Left lung (tissue), 10 donors: ENCODE data around the gene DYNLT1. TPM values are rescaled to one million over a fixed set of nuclear protein-coding genes. Genes with fewer than 3 reads are reported as not detected.
A peak's percentile ranks its signal among the peaks of the same experiment; 100 is the strongest.

ENCODE experiments used
- ATAC-seq: fragments of 200-7000 bp; cut with Tn5 transposase; one replicate; pipeline ENCODE4 v1.9.1; 2020; ENCODE audit warnings: moderate library complexity
- DNase-seq, 4 donors: peaks; one replicate each; pipeline ENCODE4 v3.0.0-alpha.2; 2013 to 2020
- H3K27ac ChIP-seq, 2 donors: fragments of 200-600 bp; sonication (generic) in 1 of 2; one replicate each; pipeline versions ENCODE4 v1.5.0 to v1.8.0; 2020 to 2021
- H3K27me3 ChIP-seq, 2 donors: fragments of 200-600 bp; sonication (generic) in 1 of 2; one replicate each; pipeline versions ENCODE4 v1.5.0 to v1.8.0; 2020 to 2021
- H3K36me3 ChIP-seq, 2 donors: fragments of 200-600 bp; sonication (generic) in 1 of 2; one replicate each; pipeline versions ENCODE4 v1.5.0 to v1.8.0; 2020 to 2021
- H3K4me1 ChIP-seq, 2 donors: fragments of 200-600 bp; one replicate each; pipeline ENCODE4 v1.8.0; 2021
- H3K4me3 ChIP-seq, 2 donors: fragments of 200-600 bp; sonication (generic) in 1 of 2; one replicate each; pipeline versions ENCODE4 v1.5.0 to v1.8.0; 2020 to 2021; ENCODE audit warnings: mild to moderate bottlenecking in 1 of 2
- H3K9me3 ChIP-seq, 2 donors: fragments of 200-600 bp; sonication (generic) in 1 of 2; one replicate each; pipeline versions ENCODE4 v1.5.0 to v1.8.0; 2020 to 2021
- intact Hi-C, 2 donors: fragments of 100-400 bp; cut with DNase I; formaldehyde crosslinking; loops; one replicate each; pipeline versions ENCODE4 v1.11.2 to v1.14.2; 2022
- polyA plus RNA-seq, 6 donors: library from polyadenylated mRNA; unstranded; fragments of 120-200 nt; gene quantifications; one replicate each; pipeline ENCODE4 v1.2.1, GENCODE V29; 2013; ENCODE audit not compliant: insufficient read length in 6 of 6
- total RNA-seq, 2 donors: library from RNA; stranded (reverse); fragmentation: NEBNext Ultra II Directional; extraction: Animal tissue kit (Norgen Biotek cat#: 25700); gene quantifications; one replicate each; pipeline ENCODE4 v1.2.1, GENCODE V29; 2021
- TF ChIP-seq, protein P1 (sequence below), 2 donors: fragments of 200-600 bp; sonication (generic) in 1 of 2; IDR thresholded peaks; one replicate each; pipeline versions ENCODE4 v1.5.0 to v1.8.0; 2021; ENCODE audit warnings: antibody characterized with exemption in 2 of 2
- donor health status: DM: no; HTN: yes; CAD: no.
- donor health status: DM: no; HTN: no; CAD: no.

The DYNLT1 gene
- total and polyA plus RNA-seq, 8 donors, result 116 to 163 (median 139) TPM

DNA sequence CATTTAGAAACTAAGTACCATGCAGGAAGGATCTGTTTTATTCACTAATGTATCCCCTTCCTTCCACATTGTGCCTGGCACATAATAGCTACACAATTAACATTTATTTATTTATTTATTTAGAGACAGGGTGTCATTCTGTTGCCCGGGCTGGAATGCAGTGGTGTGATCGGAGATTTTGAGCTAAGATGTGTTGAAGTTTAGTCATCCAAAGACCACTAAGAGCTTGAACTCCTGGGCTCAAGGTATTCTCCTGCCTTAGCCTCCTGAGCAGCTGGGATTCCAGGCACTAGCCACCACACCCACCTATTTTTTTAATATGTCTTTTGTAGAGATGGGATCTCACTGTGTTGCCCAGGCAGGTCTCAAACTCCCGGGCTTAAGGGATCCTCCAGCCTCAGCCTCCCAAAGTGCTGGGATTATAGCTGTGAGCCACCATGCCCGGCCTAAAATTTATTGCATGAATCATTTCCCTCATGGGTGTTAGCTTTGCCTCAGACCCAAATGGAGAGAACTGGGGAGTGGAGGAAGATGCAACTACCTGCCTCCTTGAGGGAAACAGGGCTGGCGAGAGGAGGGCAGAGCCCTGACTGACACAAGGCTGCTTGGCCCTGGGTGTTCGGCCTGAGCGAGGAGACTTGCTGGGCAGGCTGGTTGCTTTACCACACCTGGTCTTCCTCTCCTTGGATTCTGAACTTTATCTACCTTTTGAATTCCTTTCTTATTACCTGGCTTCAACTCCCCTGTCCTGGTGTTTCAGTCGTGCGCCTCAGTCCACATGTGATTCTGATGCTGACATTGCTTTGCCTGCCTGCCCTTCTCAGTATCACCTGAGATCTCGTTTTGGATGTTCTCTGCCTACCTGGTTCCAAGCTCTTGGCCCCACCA is 1.7 kb upstream of the DYNLT1 start:
- Histone ChIP-seq H3K9me3 (no peaks in the 10 kb centered on the region), H3K4me1 (peaks cover 5 to 72% of the 10 kb centered on the region in 2 donors), H3K27me3 (no peaks in the 10 kb centered on the region), H3K27ac (peak overlapping the region; percentile 8 to 98), H3K36me3 (no peaks in the 10 kb centered on the region), H3K4me3 (no peak overlapping the region)
- ATAC-seq (no peak), DNase-seq (no peak)
- TF ChIP-seq, protein P1, sequence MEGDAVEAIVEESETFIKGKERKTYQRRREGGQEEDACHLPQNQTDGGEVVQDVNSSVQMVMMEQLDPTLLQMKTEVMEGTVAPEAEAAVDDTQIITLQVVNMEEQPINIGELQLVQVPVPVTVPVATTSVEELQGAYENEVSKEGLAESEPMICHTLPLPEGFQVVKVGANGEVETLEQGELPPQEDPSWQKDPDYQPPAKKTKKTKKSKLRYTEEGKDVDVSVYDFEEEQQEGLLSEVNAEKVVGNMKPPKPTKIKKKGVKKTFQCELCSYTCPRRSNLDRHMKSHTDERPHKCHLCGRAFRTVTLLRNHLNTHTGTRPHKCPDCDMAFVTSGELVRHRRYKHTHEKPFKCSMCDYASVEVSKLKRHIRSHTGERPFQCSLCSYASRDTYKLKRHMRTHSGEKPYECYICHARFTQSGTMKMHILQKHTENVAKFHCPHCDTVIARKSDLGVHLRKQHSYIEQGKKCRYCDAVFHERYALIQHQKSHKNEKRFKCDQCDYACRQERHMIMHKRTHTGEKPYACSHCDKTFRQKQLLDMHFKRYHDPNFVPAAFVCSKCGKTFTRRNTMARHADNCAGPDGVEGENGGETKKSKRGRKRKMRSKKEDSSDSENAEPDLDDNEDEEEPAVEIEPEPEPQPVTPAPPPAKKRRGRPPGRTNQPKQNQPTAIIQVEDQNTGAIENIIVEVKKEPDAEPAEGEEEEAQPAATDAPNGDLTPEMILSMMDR (IDR thresholded peaks at IDR 0.05), result no peak
- intact Hi-C loops, result no loop called here

DNA sequence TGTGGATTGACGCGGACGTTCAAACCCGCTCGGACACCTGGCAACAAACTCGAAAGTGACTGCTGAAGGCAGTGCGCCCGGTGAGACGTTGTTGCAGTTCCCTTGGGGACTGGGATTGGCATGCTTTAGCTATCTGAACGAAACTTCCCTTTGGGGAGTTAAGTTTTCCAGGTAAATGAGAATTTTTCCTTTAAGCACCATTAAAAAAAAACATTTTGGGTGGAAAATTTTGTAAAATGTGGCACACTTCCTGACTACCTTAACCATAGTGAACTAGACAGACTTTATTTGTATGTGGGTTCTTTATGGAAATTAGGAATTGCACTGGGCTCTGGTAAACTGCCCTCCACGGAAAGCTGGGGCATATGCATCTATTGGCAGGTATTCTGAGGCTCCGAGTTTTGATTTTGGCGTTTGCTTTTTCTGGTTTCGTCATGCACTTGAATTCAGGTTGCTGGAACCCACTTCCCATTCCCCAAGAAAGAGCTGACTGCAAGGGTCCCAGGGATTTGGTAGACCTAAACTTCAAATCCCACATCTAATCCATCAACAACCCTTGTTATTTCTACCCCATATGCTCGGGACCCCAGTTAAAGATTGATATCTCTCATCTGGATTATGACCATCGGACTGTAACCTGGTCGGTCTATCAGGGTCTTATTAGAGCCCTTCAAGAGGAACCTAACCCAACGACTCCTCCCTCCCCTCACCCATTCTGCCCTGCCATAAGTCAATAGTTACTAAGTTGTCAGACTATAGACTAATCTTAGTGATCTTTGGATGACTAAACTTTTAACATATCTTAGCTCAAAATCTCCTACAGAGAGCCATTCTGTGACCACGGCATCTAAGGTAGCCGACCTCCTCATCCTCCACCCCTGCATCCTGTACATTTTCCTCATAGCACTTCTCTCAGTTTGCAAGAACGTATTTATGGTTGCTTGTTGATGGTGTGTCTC is 800 bp upstream of the DYNLT1 start:
- H3K4me1 ChIP-seq, result peaks cover 5 to 76% of the 10 kb centered on the region in 2 donors
- peak overlapping the region; percentile 81 to 98 for H3K4me3 ChIP-seq
- peak in 1 of 4 donors; percentile 10 for DNase-seq
- TF ChIP-seq, protein P1 (IDR thresholded peaks at IDR 0.05), result no peak
- no peaks in the 10 kb centered on the region for H3K27me3 ChIP-seq
- H3K9me3 ChIP-seq, result no peaks in the 10 kb centered on the region
- peak overlapping the region; percentile 90 to 98 for H3K27ac ChIP-seq
- H3K36me3 ChIP-seq, result peaks cover 0 to 5% of the 10 kb centered on the region in 2 donors
- no peak for ATAC-seq
- intact Hi-C loops, result no loop called here

DNA sequence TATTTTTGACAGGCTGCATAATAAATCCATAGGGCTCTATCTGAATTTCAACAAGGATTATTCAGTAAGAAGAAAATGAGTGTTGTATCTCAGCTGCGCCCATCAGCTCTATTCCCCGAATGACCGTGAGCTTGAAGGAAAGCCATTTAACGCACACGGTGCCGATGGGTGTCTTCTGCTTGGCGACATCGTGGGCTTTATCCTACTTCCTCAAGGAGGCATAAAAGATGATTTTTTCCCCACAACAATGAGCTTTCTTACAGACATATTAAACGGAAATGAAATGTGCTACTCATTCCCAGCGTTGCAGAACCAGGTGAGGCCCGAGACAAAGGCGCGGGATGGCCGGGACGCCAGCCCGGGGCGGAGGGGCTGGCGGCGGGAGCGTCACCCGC is 710 bp downstream of the DYNLT1 start:
- peak in 1 of 4 donors; percentile 40 for DNase-seq
- Histone ChIP-seq H3K4me3 (peak overlapping the region; percentile 81 to 98), H3K27me3 (no peaks in the 10 kb centered on the region), H3K27ac (peak overlapping the region; percentile 90 to 98), H3K4me1 (peaks cover 5 to 65% of the 10 kb centered on the region in 2 donors), H3K36me3 (peaks cover 0 to 16% of the 10 kb centered on the region in 2 donors), H3K9me3 (no peaks in the 10 kb centered on the region)
- TF ChIP-seq, protein P1 (IDR thresholded peaks at IDR 0.05), result no peak
- intact Hi-C loops, result no loop called here
- ATAC-seq, result no peak

DNA sequence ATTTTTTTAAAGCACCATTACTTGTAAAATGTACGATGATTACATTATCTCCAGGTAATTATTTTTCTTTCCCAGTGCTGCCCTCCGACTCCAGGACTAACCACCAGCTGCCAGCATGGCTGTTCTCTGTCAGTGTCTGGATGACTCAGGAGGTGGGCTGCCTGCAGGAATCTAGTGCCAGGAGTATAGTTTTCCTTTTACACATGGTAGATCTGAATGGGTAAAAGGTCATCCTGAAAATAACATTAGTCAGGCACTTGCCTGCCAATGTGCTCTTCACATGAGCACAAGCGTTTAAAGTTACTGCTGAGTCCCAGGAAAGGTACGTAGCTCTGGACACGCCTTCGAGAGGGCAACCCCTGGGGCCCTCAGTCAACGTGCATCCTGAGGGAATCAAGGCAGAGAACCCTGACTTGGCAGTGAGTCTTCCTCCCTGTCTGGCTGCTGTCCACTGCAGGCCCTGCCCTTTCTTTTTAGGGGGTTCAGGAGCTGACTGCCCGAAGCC is 2.4 kb downstream of the DYNLT1 start:
- peaks cover 0 to 23% of the 10 kb centered on the region in 2 donors for H3K36me3 ChIP-seq
- DNase-seq, result peak in 2 of 4 donors; percentile 37 to 51
- H3K4me1 ChIP-seq, result peaks cover 5 to 59% of the 10 kb centered on the region in 2 donors
- TF ChIP-seq, protein P1 (IDR thresholded peaks at IDR 0.05), result no peak
- no peaks in the 10 kb centered on the region for H3K27me3 ChIP-seq
- peak; percentile 8 for ATAC-seq
- peak overlapping the region in 1 of 2 donors; percentile 98 for H3K27ac ChIP-seq
- intact Hi-C loops, result no loop called here
- peak overlapping the region in 1 of 2 donors; percentile 98 for H3K4me3 ChIP-seq
- H3K9me3 ChIP-seq, result no peaks in the 10 kb centered on the region
